Esophagus squamous epithelium (tissue), 5 donors: ENCODE measurements around the gene SMTNL2. TPM values are rescaled to one million over a fixed set of nuclear protein-coding genes. Genes with fewer than 3 reads are reported as not detected.

Experiments
- DNase-seq: peaks from one replicate; lab custom pipeline; 2025; lab: John Stamatoyannopoulos, UW
- H3K27ac ChIP-seq, 4 donors: fragments of 200-600 bp; sonication (generic); one replicate each; pipeline ENCODE4 v1.5.1; 2016 to 2019; ENCODE audit warnings: mild to moderate bottlenecking in 1 of 4
- H3K27me3 ChIP-seq, 4 donors: fragments of 200-600 bp; sonication (generic); 1 replicate in 3 of 4; 2 replicates in 1 of 4; pipeline versions ENCODE4 v1.5.1 to v1.6.0; 2017 to 2021; ENCODE audit warnings: antibody characterized with exemption in 1 of 4
- H3K36me3 ChIP-seq, 3 donors: fragments of 200-600 bp; sonication (generic); one replicate each; pipeline ENCODE4 v1.5.1; 2016 to 2019
- H3K4me1 ChIP-seq, 3 donors: fragments of 200-600 bp; sonication (generic); one replicate each; pipeline ENCODE4 v1.5.1; 2017 to 2019
- H3K4me3 ChIP-seq, 4 donors: fragments of 200-600 bp; sonication (generic); 1 replicate in 3 of 4; 2 replicates in 1 of 4; pipeline ENCODE4 v1.5.1; 2016 to 2019; ENCODE audit warnings: mild to moderate bottlenecking in 2 of 4, moderate library complexity in 1 of 4
- H3K9me3 ChIP-seq, 3 donors: fragments of 200-600 bp; sonication (generic); one replicate each; pipeline ENCODE4 v1.5.1; 2016 to 2019
- POLR2A ChIP-seq, 4 donors: fragments of 450-650 bp; IDR thresholded peaks; one replicate each; pipeline ENCODE4 v1.6.1; 2017; ENCODE audit warnings: antibody characterized with exemption in 4 of 4, mild to moderate bottlenecking in 4 of 4, moderate library complexity in 3 of 4
- WGBS, 2 donors: methylation state at CpG; one replicate each; pipeline ENCODE4 v1.1.5; 2018; 5-methylcytosine and 5-hydroxymethylcytosine counted together
- intact Hi-C: fragments of 100-400 bp; cut with DNase I; formaldehyde crosslinking; loops from one replicate; pipeline ENCODE4 v1.15.0; 2022
- total RNA-seq, 4 donors: library from RNA; depleted of rRNA; stranded (reverse); fragments of >200 nt; gene quantifications; one replicate each; pipeline ENCODE4 v1.1.0, GENCODE V29; 2016
- TF ChIP-seq, protein P1 (sequence below), 6 experiments: fragments of 450-650 bp in 4 of 6; fragments of 200-600 bp in 2 of 6; sonication (generic) in 2 of 6; IDR thresholded peaks; one replicate each; pipeline ENCODE4 v1.5.1; 2016 to 2019; ENCODE audit warnings: antibody characterized with exemption in 6 of 6, mild to moderate bottlenecking in 4 of 6, moderate library complexity in 4 of 6
- donor health status: DM: yes; HTN: yes; CAD: no.

SMTNL2 gene
- total RNA-seq, 4 donors from 2014 or later, result 0.41 to 0.76 (median 0.69) TPM

DNA sequence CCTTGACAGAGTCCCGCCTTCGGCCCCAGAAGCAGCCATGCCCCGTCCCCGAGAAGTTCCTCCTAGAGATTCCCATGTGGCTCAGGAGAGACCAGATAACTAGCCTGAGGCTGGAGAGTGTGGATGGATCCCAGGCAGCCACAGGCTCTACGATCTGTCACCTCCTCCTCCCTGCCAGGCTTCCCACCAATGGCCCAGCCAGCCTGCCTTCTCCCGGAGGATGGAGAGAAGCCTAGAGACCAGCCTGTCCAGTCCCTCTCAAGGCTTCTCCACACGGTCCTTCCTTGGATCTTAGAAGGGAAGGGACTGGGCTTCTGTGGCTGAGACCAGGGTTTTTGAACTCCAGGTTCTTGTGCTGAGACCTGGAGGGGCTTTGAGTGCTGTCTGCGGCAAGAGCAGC, 1.6 kb upstream of the SMTNL2 start:
- TF ChIP-seq, protein P1, sequence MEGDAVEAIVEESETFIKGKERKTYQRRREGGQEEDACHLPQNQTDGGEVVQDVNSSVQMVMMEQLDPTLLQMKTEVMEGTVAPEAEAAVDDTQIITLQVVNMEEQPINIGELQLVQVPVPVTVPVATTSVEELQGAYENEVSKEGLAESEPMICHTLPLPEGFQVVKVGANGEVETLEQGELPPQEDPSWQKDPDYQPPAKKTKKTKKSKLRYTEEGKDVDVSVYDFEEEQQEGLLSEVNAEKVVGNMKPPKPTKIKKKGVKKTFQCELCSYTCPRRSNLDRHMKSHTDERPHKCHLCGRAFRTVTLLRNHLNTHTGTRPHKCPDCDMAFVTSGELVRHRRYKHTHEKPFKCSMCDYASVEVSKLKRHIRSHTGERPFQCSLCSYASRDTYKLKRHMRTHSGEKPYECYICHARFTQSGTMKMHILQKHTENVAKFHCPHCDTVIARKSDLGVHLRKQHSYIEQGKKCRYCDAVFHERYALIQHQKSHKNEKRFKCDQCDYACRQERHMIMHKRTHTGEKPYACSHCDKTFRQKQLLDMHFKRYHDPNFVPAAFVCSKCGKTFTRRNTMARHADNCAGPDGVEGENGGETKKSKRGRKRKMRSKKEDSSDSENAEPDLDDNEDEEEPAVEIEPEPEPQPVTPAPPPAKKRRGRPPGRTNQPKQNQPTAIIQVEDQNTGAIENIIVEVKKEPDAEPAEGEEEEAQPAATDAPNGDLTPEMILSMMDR (IDR thresholded peaks at IDR 0.05), result no peak
- TF ChIP-seq POLR2A (IDR thresholded peaks at IDR 0.05), result no peak
- Histone ChIP-seq H3K27me3 (peaks cover 0 to 71% (median 11%) of the 10 kb centered on the region in 4 donors), H3K4me1 (peaks cover 6 to 31% (median 12%) of the 10 kb centered on the region in 3 donors), H3K36me3 (no peaks in the 10 kb centered on the region), H3K9me3 (no peaks in the 10 kb centered on the region), H3K4me3 (no peak overlapping the region), H3K27ac (no peak overlapping the region)
- intact Hi-C loops, result no loop called here
- no peak for DNase-seq
- WGBS, 2 donors, result no CpG with 5 or more reads among the region's 8 CpGs

DNA sequence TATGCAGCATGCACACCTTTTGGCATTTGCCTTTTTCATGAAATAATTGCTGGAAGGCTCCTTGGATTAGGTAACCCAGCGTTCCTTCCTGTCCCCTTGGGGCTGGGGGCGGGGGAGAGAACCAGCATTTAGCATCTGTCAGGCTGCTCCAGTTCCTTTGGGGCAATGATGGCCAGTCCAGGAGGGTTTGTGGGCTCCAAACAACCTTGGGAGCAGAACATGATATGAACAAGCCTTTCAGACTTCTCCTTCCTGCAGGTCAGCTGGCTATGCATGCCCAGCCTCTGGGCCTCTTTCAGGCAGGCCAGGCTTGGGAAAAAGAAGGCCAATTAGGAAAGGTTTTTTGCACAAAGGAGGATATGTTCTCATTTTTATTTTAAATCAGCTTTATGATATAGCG, 1.1 kb upstream of the SMTNL2 start:
- peak overlapping the region in 1 of 4 donors; percentile 87 for H3K27ac ChIP-seq
- H3K36me3 ChIP-seq, result no peaks in the 10 kb centered on the region
- 79 to 80% methylated on average over 2 of the region's 3 CpGs for WGBS, 2 donors
- H3K4me3 ChIP-seq, result no peak overlapping the region
- peaks cover 6 to 31% (median 12%) of the 10 kb centered on the region in 3 donors for H3K4me1 ChIP-seq
- TF ChIP-seq, protein P1 (IDR thresholded peaks at IDR 0.05), result no peak
- TF ChIP-seq POLR2A (IDR thresholded peaks at IDR 0.05), result no peak
- intact Hi-C loops, result no loop called here
- no peaks in the 10 kb centered on the region for H3K9me3 ChIP-seq
- H3K27me3 ChIP-seq, result peaks cover 0 to 74% (median 11%) of the 10 kb centered on the region in 4 donors
- no peak for DNase-seq

DNA sequence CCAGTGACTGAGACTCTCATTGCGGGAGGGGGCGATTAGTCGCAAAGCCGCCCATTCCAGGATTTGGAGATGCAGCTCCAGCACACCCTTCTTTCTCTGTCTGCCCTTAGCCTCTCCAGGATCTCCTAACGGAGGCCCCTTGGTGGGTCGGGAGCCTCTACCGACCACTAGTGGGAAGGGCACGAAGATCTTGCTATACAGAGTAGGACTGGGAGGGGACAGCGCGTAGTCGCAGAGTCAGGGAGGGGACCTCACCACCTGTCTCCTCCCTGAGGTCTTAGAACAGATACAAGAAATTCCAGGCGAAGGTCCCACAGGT, 588 bp upstream of the SMTNL2 start:
- no peak for DNase-seq
- WGBS, 2 donors, result 19 to 65% methylated on average over 4 to 12 of the region's 12 CpGs
- no peak for TF ChIP-seq POLR2A (IDR thresholded peaks at IDR 0.05)
- TF ChIP-seq, protein P1 (IDR thresholded peaks at IDR 0.05), result peak in 3 of 6 experiments; percentile 12 to 28 (median 25)

DNA sequence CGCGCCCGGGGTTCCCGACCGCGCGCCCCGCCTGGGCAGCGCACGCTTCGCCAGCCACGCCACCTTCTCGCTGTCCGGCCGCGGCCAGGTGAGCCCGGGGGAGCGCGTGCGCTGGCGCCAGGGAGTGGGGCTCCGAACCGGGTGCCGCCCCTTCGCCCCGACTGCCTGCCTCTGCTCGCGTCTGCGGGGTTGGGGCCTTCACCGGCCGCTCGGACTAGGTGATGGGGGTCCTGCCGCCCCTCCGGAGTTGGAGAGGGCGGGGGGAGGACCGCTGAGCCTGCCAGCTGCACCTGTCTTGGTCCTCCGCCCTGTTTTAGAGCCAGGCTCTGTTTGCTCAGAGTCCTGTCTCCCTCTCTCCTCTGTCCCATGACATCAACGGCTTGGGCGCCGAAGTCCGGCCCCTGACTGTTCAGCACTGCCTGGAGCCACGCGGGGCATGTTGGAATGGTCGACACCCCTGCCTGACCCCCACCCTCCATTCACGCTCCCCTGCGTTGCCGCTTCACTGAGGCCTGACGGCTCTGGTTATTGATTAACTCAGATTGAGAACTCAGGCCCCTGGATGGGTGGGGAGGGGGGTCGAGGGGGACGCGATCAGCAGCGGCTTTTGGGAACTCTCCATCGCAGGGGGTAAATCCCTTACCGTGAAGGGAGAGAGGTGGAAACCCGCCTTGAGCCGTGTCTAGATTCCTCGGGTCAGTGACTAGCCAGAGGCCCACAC, 748 bp downstream of the SMTNL2 start:
- Histone ChIP-seq H3K36me3 (no peaks in the 10 kb centered on the region), H3K27ac (peak overlapping the region; percentile 59 to 87 (median 82)), H3K4me1 (peaks cover 6 to 22% (median 12%) of the 10 kb centered on the region in 3 donors), H3K27me3 (peaks cover 0 to 85% (median 11%) of the 10 kb centered on the region in 4 donors), H3K9me3 (no peaks in the 10 kb centered on the region), H3K4me3 (peak overlapping the region; percentile 28 to 69 (median 54))
- TF ChIP-seq POLR2A (IDR thresholded peaks at IDR 0.05), result no peak
- TF ChIP-seq, protein P1 (IDR thresholded peaks at IDR 0.05), result no peak
- no peak for DNase-seq
- intact Hi-C loops, result no loop called here
- 20 to 92% methylated on average over 1 to 2 of the region's 57 CpGs for WGBS, 2 donors

More for the DNA sequence above, 588 bp upstream of the SMTNL2 start:
- Histone ChIP-seq H3K9me3 (no peaks in the 10 kb centered on the region), H3K27ac (peak overlapping the region; percentile 59 to 87 (median 82)), H3K4me3 (peak overlapping the region; percentile 28 to 69 (median 54)), H3K4me1 (peaks cover 6 to 31% (median 12%) of the 10 kb centered on the region in 3 donors), H3K27me3 (peaks cover 0 to 79% (median 11%) of the 10 kb centered on the region in 4 donors), H3K36me3 (no peaks in the 10 kb centered on the region)
- intact Hi-C loops, result no loop called here

DNA sequence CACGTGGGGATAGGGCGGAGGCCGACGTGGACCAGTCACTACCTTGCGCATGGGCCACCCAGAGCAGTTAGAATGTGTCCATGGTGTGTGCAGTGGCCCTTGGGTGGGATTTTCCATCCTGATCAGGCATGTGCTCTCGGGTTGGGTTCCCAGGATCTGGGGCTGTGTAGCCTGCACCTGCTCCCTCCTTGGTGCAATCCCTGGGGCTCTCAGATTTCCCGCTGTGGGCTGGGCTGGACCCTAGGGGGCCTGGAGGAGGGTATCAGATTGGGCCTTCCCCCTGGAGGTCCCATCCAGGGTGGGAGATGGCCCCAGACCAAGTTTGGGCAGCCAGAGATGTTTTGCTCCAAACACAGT, 1.3 kb downstream of the SMTNL2 start:
- DNase-seq, result no peak
- no peak for TF ChIP-seq POLR2A (IDR thresholded peaks at IDR 0.05)
- TF ChIP-seq, protein P1 (IDR thresholded peaks at IDR 0.05), result no peak
- no peaks in the 10 kb centered on the region for H3K9me3 ChIP-seq
- peak overlapping the region in 3 of 4 donors; percentile 77 to 87 (median 87) for H3K27ac ChIP-seq
- WGBS, 2 donors, result no CpG with 5 or more reads among the region's 7 CpGs
- intact Hi-C loops, result no loop called here
- peaks cover 0 to 82% (median 11%) of the 10 kb centered on the region in 4 donors for H3K27me3 ChIP-seq
- peak overlapping the region in 3 of 4 donors; percentile 50 to 69 (median 57) for H3K4me3 ChIP-seq
- peaks cover 6 to 22% (median 12%) of the 10 kb centered on the region in 3 donors for H3K4me1 ChIP-seq
- no peaks in the 10 kb centered on the region for H3K36me3 ChIP-seq
